HepG2 (cell line): ENCODE results near the gene FBXO24. TPM values are rescaled to one million over a fixed set of nuclear protein-coding genes. Genes with fewer than 3 reads are reported as not detected.

Source experiments
- ATF5 ChIP-seq: sonication (generic); formaldehyde crosslinking; IDR thresholded peaks from 2 replicates; pipeline ENCODE4 v1.4.0; 2020; ENCODE audit warnings: mild to moderate bottlenecking, low read depth, missing genetic modification reagents
- CHD4 ChIP-seq: fragments of 200-600 bp; sonication (generic); IDR thresholded peaks from 2 replicates; pipeline ENCODE4 v1.7.0; 2017; ENCODE audit warnings: mild to moderate bottlenecking, low read length, borderline replicate concordance
- DDIT3 ChIP-seq: sonication (generic); formaldehyde crosslinking; IDR thresholded peaks from 2 replicates; pipeline ENCODE4 v1.4.0; 2020; ENCODE audit warnings: mild to moderate bottlenecking, missing genetic modification reagents
- DNMT1 ChIP-seq: sonication (generic); formaldehyde crosslinking; IDR thresholded peaks from 2 replicates; pipeline ENCODE4 v1.5.1; 2020; ENCODE audit warnings: mild to moderate bottlenecking, missing genetic modification reagents
- ELF3 ChIP-seq: IDR thresholded peaks from 2 replicates; pipeline ENCODE4 v1.6.1; 2016; ENCODE audit warnings: missing genetic modification reagents, missing compliant biosample characterization
- EP300 ChIP-seq, 3 experiments: sonication (generic) in 1 of 3; formaldehyde crosslinking in 1 of 3; IDR thresholded peaks; 2 replicates each; pipeline versions ENCODE4 v1.5.1 to v1.6.1; 2011 to 2020; ENCODE audit warnings: low read depth in 2 of 3, low read length in 2 of 3, borderline replicate concordance in 1 of 3, improper control_type of control experiment in 1 of 3, mild to moderate bottlenecking in 1 of 3, missing genetic modification reagents in 1 of 3, moderate library complexity in 1 of 3
- GATA4 ChIP-seq: sonication (generic); IDR thresholded peaks from 2 replicates; pipeline ENCODE4 v1.6.1; 2016; ENCODE audit warnings: antibody characterized with exemption, low read depth, borderline replicate concordance
- IKZF5 ChIP-seq: IDR thresholded peaks from 2 replicates; pipeline ENCODE4 v1.6.1; 2018; ENCODE audit warnings: missing genetic modification reagents, mild to moderate bottlenecking, missing compliant biosample characterization
- MAFG ChIP-seq: sonication (generic); formaldehyde crosslinking; IDR thresholded peaks from 2 replicates; pipeline ENCODE4 v1.5.1; 2020; ENCODE audit warnings: mild to moderate bottlenecking, missing genetic modification reagents
- MAFK ChIP-seq, 2 experiments: IDR thresholded peaks in 1 of 2; conservative IDR thresholded peaks in 1 of 2; 2 replicates each; pipeline ENCODE4 v1.6.1; 2011; ENCODE audit warnings: improper control_type of control experiment in 2 of 2, low read length in 2 of 2
- NCOA2 ChIP-seq: sonication (generic); formaldehyde crosslinking; IDR thresholded peaks from 2 replicates; pipeline ENCODE4 v1.8.0; 2022; ENCODE audit warnings: inconsistent platforms
- PHB2 ChIP-seq: fragments of 450-650 bp; IDR thresholded peaks from 2 replicates; pipeline ENCODE4 v1.6.1; 2018; ENCODE audit not compliant: partially characterized antibody
- PPARG ChIP-seq: conservative IDR thresholded peaks from 2 replicates; pipeline ENCODE4 v1.6.1; 2016; ENCODE audit warnings: missing biosample characterization, missing genetic modification reagents
- PRDM10 ChIP-seq: sonication (generic); formaldehyde crosslinking; IDR thresholded peaks from 2 replicates; pipeline ENCODE4 v1.4.0; 2020; ENCODE audit warnings: low read depth, missing genetic modification reagents
- SMAD3 ChIP-seq: sonication (generic); formaldehyde crosslinking; IDR thresholded peaks from 2 replicates; pipeline ENCODE4 v1.4.0; 2020; ENCODE audit warnings: missing genetic modification reagents
- SOX13 ChIP-seq, 3 experiments: fragments of 450-650 bp in 1 of 3; sonication (generic) in 1 of 3; formaldehyde crosslinking in 1 of 3; IDR thresholded peaks in 2 of 3; conservative IDR thresholded peaks in 1 of 3; 2 replicates each; pipeline versions ENCODE4 v1.5.0 to v1.6.1; 2016 to 2020; ENCODE audit warnings: antibody characterized with exemption in 1 of 3, mild to moderate bottlenecking in 1 of 3, missing compliant biosample characterization in 1 of 3, missing genetic modification reagents in 1 of 3, moderate library complexity in 1 of 3
- SP1 ChIP-seq, 2 experiments: fragments of 450-650 bp in 1 of 2; sonication (generic) in 1 of 2; formaldehyde crosslinking in 1 of 2; IDR thresholded peaks; 2 replicates each; pipeline versions ENCODE4 v1.4.0 to v1.6.1; 2016 to 2020; ENCODE audit warnings: missing genetic modification reagents in 1 of 2
- TBX2 ChIP-seq: sonication (generic); formaldehyde crosslinking; IDR thresholded peaks from 2 replicates; pipeline ENCODE4 v1.5.0; 2020; ENCODE audit warnings: missing genetic modification reagents, mild to moderate bottlenecking, borderline replicate concordance
- ZNF333 ChIP-seq: sonication (generic); formaldehyde crosslinking; IDR thresholded peaks from 2 replicates; pipeline ENCODE4 v1.4.0; 2020; ENCODE audit warnings: mild to moderate bottlenecking, missing genetic modification reagents, borderline replicate concordance
- ZNF343 ChIP-seq: sonication (generic); formaldehyde crosslinking; IDR thresholded peaks from 2 replicates; pipeline ENCODE4 v1.4.0; 2020; ENCODE audit warnings: mild to moderate bottlenecking, missing genetic modification reagents
- ZNF451 ChIP-seq: sonication (generic); formaldehyde crosslinking; IDR thresholded peaks from 2 replicates; pipeline ENCODE4 v1.5.0; 2020; ENCODE audit warnings: mild to moderate bottlenecking, missing genetic modification reagents
- ZNF644 ChIP-seq: IDR thresholded peaks from 2 replicates; pipeline ENCODE4 v1.6.1; 2016; ENCODE audit warnings: low read depth
- polyA plus RNA-seq, 8 experiments: library from polyadenylated mRNA; depleted of rRNA in 3 of 8; stranded (reverse) in 7 of 8; unstranded in 1 of 8; fragments of >200 nt; fragmentation: Illumina TruSeq in 4 of 8; extraction: Trizol in 4 of 8; gene quantifications; 2 replicates each; pipeline versions ENCODE4 v1.2.1 to v1.2.3, GENCODE V29; 2011 to 2016; ENCODE audit warnings: low read depth in 4 of 8, missing spikeins in 1 of 8, mixed read lengths in 1 of 8; ENCODE audit not compliant: insufficient read depth in 1 of 8
- total RNA-seq, 5 experiments: library from RNA; depleted of rRNA; stranded (reverse); fragments of >200 nt; fragmentation: Illumina TruSeq; extraction: Trizol; gene quantifications; 2 replicates each; pipeline ENCODE4 v1.2.3, GENCODE V29; 2016; ENCODE audit warnings: low read depth in 1 of 5

FBXO24 gene
- total and polyA plus RNA-seq, 2 of the 13 experiments (the other 11 are each of a cell fraction or from before 2014, with no cell fraction given): 0.20 to 0.55 TPM

- TF ChIP-seq IKZF5 (CRISPR knock-in tag): peak; percentile 24; the same call in 1 of the 2 replicates
- TF ChIP-seq ATF5 (CRISPR knock-in tag): no peak
- no peak for TF ChIP-seq SP1 (IDR thresholded peaks at IDR 0.05)
- TF ChIP-seq SP1 (CRISPR knock-in tag; IDR thresholded peaks at IDR 0.05): peak; percentile 15; the same call in 1 of the 2 replicates
- TF ChIP-seq PPARG: peak; percentile 54; the same call in 1 of the 2 replicates
- TF ChIP-seq ZNF333 (CRISPR knock-in tag): no peak
- TF ChIP-seq PRDM10: 0 out of 2 replicates have a peak, but pooled peaks have one; percentile 26
- no peak for TF ChIP-seq DDIT3 (CRISPR knock-in tag)
- TF ChIP-seq ZNF451: no peak
- TF ChIP-seq MAFG (CRISPR knock-in tag): no peak
- TF ChIP-seq NCOA2: no peak
- 0 out of 2 replicates have a peak, but pooled peaks have one; percentile 4 for TF ChIP-seq ZNF644 (CRISPR knock-in tag)
- TF ChIP-seq EP300 (IDR thresholded peaks at IDR 0.05; ENCODE audit: low read depth in 2 of 2, low read length in 2 of 2): peak in 1 of 2 experiments; percentile 68; a peak in 2 of 4 replicates
- TF ChIP-seq EP300 (CRISPR knock-in tag; IDR thresholded peaks at IDR 0.05; ENCODE audit: borderline replicate concordance): peak; percentile 75; the same call in 1 of the 2 replicates
- TF ChIP-seq GATA4: no peak
- no peak for TF ChIP-seq SMAD3
- 0 out of 2 replicates have a peak, but pooled peaks have one; percentile 38 for TF ChIP-seq TBX2 (CRISPR knock-in tag)
- no peak for TF ChIP-seq ZNF343 (CRISPR knock-in tag)
- no peak for TF ChIP-seq MAFK (conservative IDR thresholded peaks at IDR 0.05 in 1 of 2, IDR thresholded peaks at IDR 0.05 in 1 of 2; ENCODE audit: low read length in 2 of 2)
- peak; percentile 86 for TF ChIP-seq ELF3 (CRISPR knock-in tag)
- TF ChIP-seq PHB2: no peak
- TF ChIP-seq SOX13 (IDR thresholded peaks at IDR 0.05): no peak
- peak in 1 of 2 experiments; percentile 59; a peak in 1 of 4 replicates for TF ChIP-seq SOX13 (CRISPR knock-in tag; conservative IDR thresholded peaks at IDR 0.05 in 1 of 2, IDR thresholded peaks at IDR 0.05 in 1 of 2)
- no peak for TF ChIP-seq DNMT1 (CRISPR knock-in tag)
- TF ChIP-seq CHD4: no peak
Observed at GRCh38 chr7:100545360-100546128, 40.6 kb upstream of the FBXO24 start (continued).
